GM19099 (cell line): ENCODE measurements around the gene PYGO2.

Experiments used
- POLR2A ChIP-seq: IDR thresholded peaks from 3 replicates; pipeline ENCODE4 v1.6.1; 2011; ENCODE audit warnings: low read depth; ENCODE audit not compliant: insufficient read length; ENCODE audit errors: extremely low read depth

The PYGO2 gene

DNA sequence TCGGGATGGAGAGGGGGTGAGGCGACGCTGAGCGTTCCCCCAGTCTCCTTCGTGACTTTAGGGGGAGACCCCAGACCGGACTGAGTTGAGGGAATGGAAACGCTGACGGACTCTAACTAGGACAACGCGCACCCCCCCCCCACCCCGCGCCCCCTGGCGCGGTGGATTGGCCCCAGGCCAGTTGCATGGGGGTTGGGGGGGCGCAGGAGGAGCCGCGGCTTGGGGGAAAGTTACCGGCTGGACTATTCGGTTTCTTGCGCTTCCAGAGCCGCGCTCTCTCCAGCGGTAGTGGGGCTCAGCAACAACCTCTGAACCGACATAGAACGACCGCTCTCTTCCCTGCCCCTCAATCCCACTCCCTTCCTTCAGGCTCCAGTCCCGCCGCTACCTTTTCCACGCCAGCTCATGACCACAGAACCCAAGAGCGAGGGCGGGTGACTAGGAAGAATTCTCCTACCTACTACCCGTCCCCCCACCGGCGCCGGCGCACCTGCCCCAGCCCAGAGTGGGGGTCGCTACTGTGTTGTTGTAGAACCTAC lies 41.7 kb upstream of the PYGO2 start:
- TF ChIP-seq POLR2A = no peak

DNA sequence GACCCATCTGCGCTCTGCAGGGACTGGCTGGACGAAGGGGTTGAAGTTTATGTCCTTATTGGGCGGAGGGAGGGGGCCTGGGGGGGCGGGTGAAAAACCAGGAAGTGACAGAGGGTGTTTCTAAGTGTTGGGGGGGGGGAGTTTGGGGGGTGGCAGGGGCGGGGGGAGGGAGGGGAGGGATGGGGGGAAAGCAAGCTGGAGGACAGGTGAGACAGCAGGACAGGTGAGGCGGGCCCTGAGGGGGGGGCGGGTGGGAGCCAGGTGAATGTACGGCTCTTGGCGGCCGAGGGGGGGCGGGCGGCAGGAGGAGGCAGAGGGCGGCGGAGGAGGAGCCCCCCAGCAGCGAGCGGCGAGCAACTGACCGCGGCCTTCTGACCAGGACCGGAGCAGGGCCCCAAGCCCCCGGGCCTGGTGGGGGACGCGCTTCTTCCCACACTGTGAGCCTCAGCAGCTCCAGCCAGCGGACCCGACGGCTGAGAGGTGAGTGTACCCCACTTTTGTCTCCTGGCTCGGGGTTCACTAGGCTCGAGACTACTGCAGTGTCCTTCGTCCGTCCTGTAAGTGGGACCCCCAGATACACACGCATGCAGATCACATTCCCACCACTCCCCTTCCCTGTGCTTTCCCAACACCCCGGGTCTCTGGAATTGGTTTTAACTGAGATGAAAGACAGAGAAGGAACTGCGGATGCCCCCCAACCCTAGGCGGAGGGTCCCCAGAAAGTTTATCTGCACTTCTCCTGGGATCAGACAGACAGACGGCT lies 41.1 kb upstream of the PYGO2 start, which contains the start of gene ZBTB7B:
TSS of gene ZBTB7B (plus strand) at position 339 of the 763 bp plus-strand sequence. CDS start 11,859 bp downstream, outside the sequence.
- no peak for TF ChIP-seq POLR2A

DNA sequence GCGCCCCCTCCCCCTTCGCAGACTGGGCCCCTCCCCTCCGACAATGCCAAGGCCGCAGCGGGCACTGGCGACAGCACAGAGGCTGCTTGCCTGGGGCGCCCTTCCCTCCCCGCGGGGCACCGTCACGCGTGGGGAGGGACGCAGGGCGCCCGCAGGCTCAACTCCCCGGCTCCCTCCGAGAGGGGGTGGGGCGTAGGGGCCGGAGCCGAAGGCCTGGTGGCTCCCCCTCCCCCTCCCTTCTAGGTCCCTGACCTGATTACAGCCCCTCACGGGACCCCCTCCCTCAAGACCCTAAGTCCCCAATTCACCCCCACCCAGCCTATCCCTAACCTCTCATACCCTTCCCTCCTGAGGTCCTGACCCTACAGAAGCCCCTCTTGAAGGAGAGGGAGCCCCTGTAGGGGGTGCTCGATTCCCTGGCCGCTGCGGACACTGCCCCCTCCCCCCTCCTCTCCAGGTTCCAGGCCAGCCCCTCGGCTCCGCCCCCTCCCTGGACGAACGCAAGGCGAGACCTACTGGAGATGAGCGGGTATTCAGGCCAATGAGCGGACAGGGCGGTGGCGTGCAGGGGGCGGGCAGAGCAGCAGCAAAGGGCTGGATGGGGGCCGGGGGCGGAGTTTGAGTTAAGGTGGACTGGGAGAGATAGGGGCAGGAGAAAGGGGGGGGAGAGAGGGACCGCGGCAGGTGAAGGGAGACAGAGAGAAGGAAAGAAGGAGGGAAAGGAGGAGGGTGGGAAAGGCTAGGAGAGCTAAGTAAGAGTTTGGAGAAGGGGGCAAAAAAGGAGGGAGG lies 40.3 kb upstream of the PYGO2 start:
- TF ChIP-seq POLR2A = peak; percentile 15

DNA sequence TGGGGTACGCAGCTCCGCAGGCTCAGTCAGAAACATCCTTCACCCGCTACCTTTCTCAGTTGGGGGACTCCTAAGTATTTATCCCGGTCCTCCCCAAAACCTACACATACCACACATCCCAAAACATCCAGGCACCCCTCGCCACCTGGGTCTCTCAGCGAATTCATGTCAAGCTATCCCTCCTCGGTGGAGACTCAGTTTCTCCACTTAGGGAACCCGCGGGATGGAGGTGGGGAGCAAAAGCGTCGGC lies 39.8 kb upstream of the PYGO2 start:
- no peak for TF ChIP-seq POLR2A

DNA sequence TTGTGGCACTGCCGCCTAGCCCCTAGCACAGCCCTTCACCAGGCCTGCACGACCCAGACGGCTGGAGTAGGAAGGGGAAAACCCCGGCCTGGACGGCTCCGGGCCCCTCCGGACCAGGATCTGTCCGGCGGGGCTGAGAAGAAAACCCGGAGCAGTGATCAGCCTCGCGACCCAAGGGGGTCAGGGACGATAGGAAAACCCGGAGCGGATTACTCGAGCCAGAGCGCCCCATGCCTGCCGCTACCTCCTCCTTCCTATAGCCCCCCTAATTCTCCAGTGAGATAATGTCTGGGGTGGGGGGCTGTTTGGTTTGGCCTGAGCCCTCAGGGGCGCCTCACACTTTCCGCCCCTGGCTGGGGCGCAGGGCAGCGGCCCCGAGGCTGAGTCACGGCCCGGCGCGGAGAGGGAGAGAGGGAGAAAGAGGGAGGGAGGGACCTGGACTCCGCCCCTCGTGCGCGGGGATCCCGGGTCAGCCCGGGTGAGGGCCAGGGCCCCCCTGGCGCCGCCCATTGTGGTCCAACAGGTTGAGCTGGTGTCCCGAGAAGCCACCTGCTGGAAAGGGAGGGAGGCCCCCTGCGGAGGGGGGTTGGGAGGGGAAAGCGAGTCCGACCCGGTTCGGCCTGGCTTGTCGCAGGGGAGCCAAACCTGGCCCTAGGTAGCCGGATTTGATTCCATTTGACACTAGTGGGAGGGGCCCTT lies 39.3 kb upstream of the PYGO2 start:
- TF ChIP-seq POLR2A = peak; percentile 58

DNA sequence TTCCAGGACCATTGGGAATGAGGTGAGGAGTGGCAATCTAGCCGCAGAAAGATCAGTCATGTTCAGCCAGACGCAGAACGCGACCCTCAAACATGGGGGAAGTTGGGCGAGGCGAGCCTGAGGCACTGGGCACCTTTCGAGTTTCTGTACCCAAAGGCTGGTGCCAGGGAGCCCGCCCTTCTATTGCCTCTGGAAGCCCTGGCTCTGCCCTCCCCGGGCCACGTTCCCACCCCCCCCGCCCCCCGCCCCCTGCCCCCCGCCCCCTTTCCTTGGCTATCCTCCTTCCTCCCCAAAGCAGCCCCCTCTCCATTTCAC lies 38.8 kb upstream of the PYGO2 start:
- TF ChIP-seq POLR2A = no peak

DNA sequence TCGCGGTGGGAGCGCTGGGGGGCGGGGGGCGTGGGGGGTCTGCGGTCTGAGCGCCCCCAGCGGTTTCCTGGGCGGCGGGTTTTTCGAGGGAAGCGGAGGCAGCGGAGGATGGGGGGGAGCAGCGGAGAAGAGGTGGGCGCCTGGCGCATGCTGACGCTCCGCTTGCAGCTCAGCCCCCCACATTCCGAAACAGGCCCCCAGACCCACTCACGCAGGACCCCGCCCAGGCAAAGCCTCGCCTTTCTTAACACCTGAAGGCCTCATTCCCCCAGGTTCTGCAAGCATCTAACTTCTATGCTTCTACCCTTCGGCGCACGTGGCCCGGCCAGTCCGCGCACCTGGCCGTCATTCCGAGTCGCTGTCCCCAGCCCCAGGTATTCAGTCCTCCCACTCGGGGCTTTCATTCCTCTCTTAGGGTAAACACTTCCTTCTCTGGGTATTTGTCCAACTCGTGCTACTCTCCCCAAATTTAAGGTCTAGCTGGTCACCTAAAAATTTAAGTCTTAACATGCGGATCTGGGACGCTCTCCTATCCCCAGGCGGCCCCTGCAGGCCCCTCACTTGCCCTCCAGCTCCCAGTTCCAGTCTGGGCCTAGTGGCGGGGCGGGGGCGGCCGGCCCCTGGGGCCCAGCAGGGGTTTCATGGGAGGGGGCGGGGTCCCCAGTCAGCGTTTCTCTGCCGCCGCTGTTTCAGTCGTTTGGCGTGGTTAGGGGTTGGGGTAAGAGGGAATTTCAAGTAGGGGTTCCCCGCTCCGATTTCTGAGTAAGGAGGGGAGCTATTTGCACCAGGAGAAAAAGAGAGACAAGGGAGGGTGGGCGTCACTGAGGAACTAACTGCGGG lies 38.2 kb upstream of the PYGO2 start:
- TF ChIP-seq POLR2A = no peak

DNA sequence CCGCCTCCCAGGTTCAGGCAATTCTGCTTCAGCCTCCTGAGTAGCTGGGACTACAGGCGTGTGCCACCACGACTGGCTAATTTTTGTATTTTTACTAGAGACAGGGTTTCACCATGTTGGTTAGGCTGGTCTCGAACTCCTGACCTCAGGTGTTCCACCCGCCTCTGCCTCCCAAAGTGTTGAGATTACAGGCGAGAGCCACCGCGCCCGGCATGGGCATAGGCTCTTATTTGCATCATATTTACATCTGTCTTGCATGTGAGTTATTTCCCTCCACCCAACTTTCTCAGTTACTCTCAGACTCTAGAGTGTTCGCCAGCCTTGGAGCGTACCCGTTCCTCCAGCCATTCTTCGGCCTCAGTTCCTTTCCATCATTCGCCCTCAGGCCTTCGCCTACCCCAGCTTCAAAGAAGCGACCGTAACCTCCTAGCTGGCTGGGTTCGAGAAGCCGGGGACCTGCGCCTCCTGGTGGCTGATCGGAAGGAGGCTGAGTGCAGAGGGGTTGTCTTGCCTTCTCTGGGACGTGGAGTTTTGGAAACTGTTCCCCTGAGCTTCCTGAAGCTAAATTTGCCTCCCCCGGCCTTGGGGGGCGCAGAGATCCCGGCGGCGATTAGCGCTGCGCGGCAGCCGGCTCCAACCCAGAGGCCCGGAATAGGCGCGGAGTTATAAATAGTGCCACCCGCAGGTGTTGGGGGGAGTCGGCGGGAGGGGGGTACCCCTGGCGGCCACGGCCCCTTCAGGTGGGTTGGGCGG lies 37.4 kb upstream of the PYGO2 start:
- TF ChIP-seq POLR2A = peak; percentile 63

DNA sequence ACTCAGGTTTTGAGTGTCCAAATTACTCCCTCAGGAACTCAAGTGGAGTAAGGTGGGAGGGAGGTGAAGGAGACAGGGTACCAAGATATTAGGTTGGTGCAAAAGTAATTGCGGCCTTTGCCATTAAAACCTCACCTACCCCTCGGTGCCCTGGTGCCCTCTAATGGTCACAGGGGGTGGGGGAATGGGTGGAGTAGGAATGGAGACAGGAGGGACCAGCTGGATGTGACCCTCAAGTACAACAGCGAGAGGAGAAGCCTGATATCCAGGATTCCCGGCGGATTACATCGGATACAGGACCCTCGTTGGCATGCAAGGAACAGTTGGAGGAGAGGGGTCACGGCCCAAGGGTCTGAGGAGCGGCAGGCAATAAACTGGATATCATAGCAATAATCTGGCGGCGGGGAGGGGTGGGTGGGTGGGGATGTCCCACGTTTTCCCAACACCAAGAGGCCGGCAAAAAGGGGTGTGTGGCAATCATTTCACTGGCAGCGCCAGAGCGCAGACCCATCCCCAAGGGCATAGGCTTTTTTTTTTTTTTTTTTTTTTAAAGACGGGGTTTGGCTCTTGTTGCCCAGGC lies 36.7 kb upstream of the PYGO2 start:
- no peak for TF ChIP-seq POLR2A

DNA sequence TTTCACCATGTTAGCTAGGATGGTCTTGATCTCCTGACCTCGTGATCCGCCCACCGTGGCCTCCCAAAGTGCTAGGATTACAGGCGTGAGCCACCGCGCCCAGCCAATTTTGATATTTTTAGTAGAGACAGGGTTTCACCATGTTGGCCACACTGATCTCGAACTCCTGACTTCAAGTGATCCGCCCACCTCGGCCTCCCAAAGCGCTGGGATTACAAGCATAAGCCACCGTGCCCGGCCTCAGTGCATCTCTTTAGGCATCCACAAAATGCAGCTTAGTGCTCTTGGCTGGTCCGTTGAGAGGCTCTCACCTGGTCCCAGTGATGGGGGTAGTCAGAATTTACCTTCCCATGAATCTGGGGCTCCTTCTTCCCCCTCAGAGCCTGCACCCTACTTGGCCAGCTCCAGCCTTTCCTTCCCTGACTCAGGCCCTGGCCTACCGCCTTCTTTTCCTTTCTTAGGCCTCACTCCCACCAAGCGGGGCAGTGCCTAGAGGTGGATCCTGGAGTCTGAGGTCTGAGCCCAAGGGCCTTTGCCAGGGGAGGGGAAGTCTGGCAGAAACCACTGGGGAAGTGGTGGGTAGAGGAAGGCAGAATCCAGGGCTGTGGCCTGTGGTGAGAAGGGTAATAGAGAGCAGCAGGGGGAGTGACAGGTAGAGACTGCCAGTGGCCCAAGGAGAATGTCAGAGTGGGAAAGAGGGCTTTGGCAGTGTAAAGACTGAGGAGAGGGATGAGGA lies 35.6 kb upstream of the PYGO2 start:
- TF ChIP-seq POLR2A = no peak

DNA sequence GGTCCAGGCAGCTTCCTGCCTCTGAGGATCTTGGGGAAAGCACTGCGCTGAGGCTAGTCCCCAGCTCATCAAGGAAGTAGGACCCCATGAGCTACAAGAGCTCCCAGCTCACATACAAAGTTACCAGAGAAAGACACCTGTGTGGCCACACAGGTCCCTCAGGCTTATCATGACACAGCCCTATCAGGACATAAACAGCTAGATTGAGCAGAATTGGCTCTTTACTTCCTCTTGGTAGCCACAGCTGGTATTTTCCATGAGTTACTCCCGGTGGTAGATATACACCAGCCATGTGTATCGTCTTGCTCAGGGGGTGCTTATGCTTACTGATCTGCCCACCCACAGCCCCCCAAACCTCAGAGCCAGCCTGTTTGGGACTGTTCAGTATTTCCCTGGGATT lies 33.0 kb upstream of the PYGO2 start:
- no peak for TF ChIP-seq POLR2A

DNA sequence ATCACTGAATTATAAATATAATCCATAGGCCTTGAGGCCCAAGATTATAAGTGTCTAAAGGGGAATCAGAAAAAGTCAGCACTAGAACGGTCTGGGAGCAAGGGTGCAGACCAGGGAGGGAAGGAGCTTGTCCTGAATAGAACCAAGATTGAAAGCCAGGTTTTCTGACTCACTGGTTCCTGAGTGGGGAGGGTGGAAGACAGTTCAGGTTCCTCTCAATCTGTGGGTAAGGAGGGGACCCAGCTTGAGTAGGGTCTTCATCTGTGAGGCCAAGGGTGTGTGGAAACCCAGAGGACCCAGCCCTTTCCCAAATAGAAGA lies 32.6 kb upstream of the PYGO2 start:
- TF ChIP-seq POLR2A = no peak

DNA sequence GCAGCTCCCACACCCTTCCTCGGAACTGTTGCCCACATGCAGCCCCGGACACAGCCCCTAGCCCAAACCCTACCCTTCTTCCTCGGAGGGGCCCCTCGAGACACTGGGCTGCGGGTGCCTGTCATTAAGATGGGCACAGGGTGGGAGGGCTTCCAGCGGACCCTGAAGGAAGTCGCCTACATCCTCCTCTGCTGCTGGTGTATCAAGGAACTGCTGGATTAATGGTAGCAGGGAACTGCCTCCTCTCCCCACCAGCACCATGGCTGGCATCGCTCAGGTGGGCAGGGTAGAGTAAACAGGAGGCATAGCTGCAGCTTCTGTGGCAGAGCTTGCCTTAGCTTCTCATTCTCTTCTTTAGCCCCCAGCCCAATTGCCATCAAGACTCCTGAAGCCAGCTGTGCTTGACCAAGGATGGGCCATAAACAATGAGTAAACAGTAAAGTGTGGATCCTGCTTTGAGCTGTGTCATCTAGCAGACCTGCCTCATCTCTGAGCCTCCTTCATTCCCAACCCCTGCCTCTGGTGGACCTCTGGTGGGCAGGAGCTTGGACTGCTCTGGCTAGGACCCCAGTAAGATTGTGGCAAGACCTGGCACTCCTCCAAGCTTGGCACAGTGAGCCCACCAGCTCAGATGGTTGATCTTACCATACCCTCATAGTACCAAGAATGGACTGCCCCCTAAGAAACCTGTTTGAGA lies 32.1 kb upstream of the PYGO2 start, which contains the start of gene LENEP:
TSS of gene LENEP (plus strand) at position 15 of the 697 bp plus-strand sequence. CDS start at position 37, 22 bp downstream.
- no peak for TF ChIP-seq POLR2A
